Coronary artery (tissue), 2 donors: ENCODE data around the gene DTNA.

Experiments used
- DNase-seq: peaks from one replicate; pipeline ENCODE4 v3.0.0-alpha.2; 2017; ENCODE audit warnings: low spot score
- H3K27ac ChIP-seq, 2 donors: fragments of 200-600 bp; sonication (generic); one replicate each; pipeline ENCODE4 v1.5.1; 2016 to 2019
- H3K4me3 ChIP-seq: fragments of 200-600 bp; sonication (generic); 2 replicates; pipeline ENCODE4 v1.5.1; 2016; ENCODE audit warnings: mild to moderate bottlenecking, moderate library complexity
- CTCF ChIP-seq: fragments of 200-600 bp; sonication (generic); IDR thresholded peaks from one replicate; pipeline ENCODE4 v1.5.1; 2019; ENCODE audit warnings: antibody characterized with exemption

The DTNA gene

GRCh38 chr18:34805103-34805877, 95.2 kb downstream of the DTNA start:
- DNase-seq = no peak
- Histone ChIP-seq H3K4me3 (no peak overlapping the region), H3K27ac (no peak overlapping the region)
- TF ChIP-seq CTCF = no peak

DNA sequence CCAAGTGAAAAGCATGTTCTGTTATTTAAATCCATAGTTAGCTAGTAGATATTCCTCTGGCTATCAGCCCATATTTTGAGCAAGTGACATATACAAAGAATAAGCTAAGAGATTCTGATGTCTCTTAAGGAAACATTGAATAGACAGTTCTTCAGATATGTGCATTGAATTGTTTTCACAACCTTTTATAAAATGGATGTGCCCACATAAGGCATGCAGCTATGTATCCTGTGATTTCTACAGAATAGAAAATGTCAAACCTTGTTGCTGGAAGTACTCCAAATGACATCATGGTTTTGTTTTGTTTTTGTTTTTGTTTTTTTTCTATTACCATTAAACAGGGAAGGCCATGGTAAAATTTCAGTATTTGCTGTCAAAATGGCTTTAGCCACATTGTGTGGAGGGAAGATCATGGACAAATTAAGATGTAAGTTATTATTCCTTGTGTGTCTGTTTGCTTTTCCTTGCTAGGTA, 95.8 kb downstream of the DTNA start:
- Histone ChIP-seq H3K27ac (no peak overlapping the region), H3K4me3 (no peak overlapping the region)
- no peak for DNase-seq
- no peak for TF ChIP-seq CTCF

GRCh38 chr18:34806527-34806926, 96.4 kb downstream of the DTNA start:
- no peak overlapping the region for H3K27ac ChIP-seq
- no peak overlapping the region for H3K4me3 ChIP-seq
- TF ChIP-seq CTCF = no peak
- DNase-seq = no peak

- no peak for DNase-seq
- no peak overlapping the region for H3K4me3 ChIP-seq
- no peak for TF ChIP-seq CTCF
- H3K27ac ChIP-seq = peak overlapping the region; percentile 11 to 19
Measured at GRCh38 chr18:34807106-34807796, 97.2 kb downstream of the DTNA start.

- DNase-seq = no peak
- Histone ChIP-seq H3K4me3 (no peak overlapping the region), H3K27ac (peak overlapping the region in 1 of 2 donors; percentile 52)
- no peak for TF ChIP-seq CTCF
Measured at GRCh38 chr18:34808389-34808788, 98.3 kb downstream of the DTNA start.

GRCh38 chr18:34809451-34810072, 99.5 kb downstream of the DTNA start:
- DNase-seq = no peak
- Histone ChIP-seq H3K27ac (peak overlapping the region; percentile 10 to 52), H3K4me3 (peak overlapping the region; percentile 43)
- TF ChIP-seq CTCF = no peak
